Parathyroid adenoma (tissue), 2 donors: ENCODE measurements around the gene ADAMTS7.
"Not testable (repeated sequence)": the region's sequence is repeated elsewhere in the genome, so short reads cannot be mapped to it uniquely, and the experiment has no call there.

Source experiments
- H2AFZ ChIP-seq: fragments of 300-600 bp; sonication (generic); one replicate; pipeline ENCODE4 v1.7.0; 2017; ENCODE audit warnings: antibody characterized with exemption, mild to moderate bottlenecking
- H3K27ac ChIP-seq: fragments of 300-600 bp; sonication (generic); one replicate; pipeline ENCODE4 v1.7.0; 2017
- H3K27me3 ChIP-seq: fragments of 300-600 bp; sonication (generic); one replicate; pipeline ENCODE4 v1.7.0; 2017; ENCODE audit warnings: low read length; ENCODE audit not compliant: control insufficient read depth, insufficient read depth
- H3K36me3 ChIP-seq: fragments of 300-600 bp; sonication (generic); one replicate; pipeline ENCODE4 v1.7.0; 2017; ENCODE audit warnings: low read length; ENCODE audit not compliant: control insufficient read depth, insufficient read depth
- H3K4me1 ChIP-seq: fragments of 300-600 bp; sonication (generic); one replicate; pipeline ENCODE4 v1.7.0; 2017; ENCODE audit warnings: control low read depth
- H3K4me2 ChIP-seq: fragments of 300-600 bp; sonication (generic); one replicate; pipeline ENCODE4 v1.7.0; 2017; ENCODE audit warnings: low read length
- H3K4me3 ChIP-seq: fragments of 300-600 bp; sonication (generic); one replicate; pipeline ENCODE4 v1.7.0; 2017; ENCODE audit warnings: low read depth, low read length
- H3K79me2 ChIP-seq: fragments of 300-600 bp; sonication (generic); one replicate; pipeline ENCODE4 v1.7.0; 2017; ENCODE audit warnings: control low read depth
- H3K9ac ChIP-seq: fragments of 300-600 bp; sonication (generic); one replicate; pipeline ENCODE4 v1.7.0; 2017; ENCODE audit warnings: mild to moderate bottlenecking
- H3K9me3 ChIP-seq: fragments of 300-600 bp; sonication (generic); one replicate; pipeline ENCODE4 v1.7.0; 2017; ENCODE audit warnings: low read length; ENCODE audit not compliant: control insufficient read depth
- CTCF ChIP-seq: fragments of 300-600 bp; sonication (generic); IDR thresholded peaks from one replicate; pipeline ENCODE4 v1.7.0; 2017; ENCODE audit warnings: antibody characterized with exemption, mild to moderate bottlenecking
- donor health status: primary hyperparathyroidism.

Gene ADAMTS7

GRCh38 chr15:78752492-78753358, 58.5 kb downstream of the ADAMTS7 start:
- TF ChIP-seq CTCF = no peak
- H3K4me3 ChIP-seq = no peak overlapping the region
- H3K27ac ChIP-seq = no peak overlapping the region
- H2AFZ ChIP-seq = no peak overlapping the region
- H3K27me3 ChIP-seq = no peaks in the 10 kb centered on the region
- no peak overlapping the region for H3K4me2 ChIP-seq
- H3K79me2 ChIP-seq = no peaks in the 10 kb centered on the region
- H3K36me3 ChIP-seq = no peaks in the 10 kb centered on the region
- no peaks in the 10 kb centered on the region for H3K9me3 ChIP-seq
- no peak overlapping the region for H3K9ac ChIP-seq
- no peaks in the 10 kb centered on the region for H3K4me1 ChIP-seq

- no peaks in the 10 kb centered on the region for H3K36me3 ChIP-seq
Observed at GRCh38 chr15:78751602-78751979, 59.7 kb downstream of the ADAMTS7 start.

GRCh38 chr15:78750974-78751601, 60.2 kb downstream of the ADAMTS7 start:
- not testable (repeated sequence) for H3K27ac ChIP-seq, H3K4me3 ChIP-seq, H3K36me3 ChIP-seq, H3K27me3 ChIP-seq, H2AFZ ChIP-seq, H3K4me2 ChIP-seq, H3K9me3 ChIP-seq, H3K79me2 ChIP-seq, H3K4me1 ChIP-seq, H3K9ac ChIP-seq
- TF ChIP-seq CTCF = peak; percentile 19

More at GRCh38 chr15:78751602-78751979, 59.7 kb downstream of the ADAMTS7 start:
- Histone ChIP-seq H3K4me1 (no peaks in the 10 kb centered on the region), H3K27me3 (no peaks in the 10 kb centered on the region), H3K79me2 (no peaks in the 10 kb centered on the region), H2AFZ (no peak overlapping the region), H3K9ac (no peak overlapping the region), H3K4me2 (no peak overlapping the region), H3K27ac (no peak overlapping the region), H3K9me3 (no peaks in the 10 kb centered on the region), H3K4me3 (no peak overlapping the region)
- TF ChIP-seq CTCF = no peak

- no peak overlapping the region for H3K27ac ChIP-seq
- no peak overlapping the region for H2AFZ ChIP-seq
- TF ChIP-seq CTCF = no peak
- no peak overlapping the region for H3K4me2 ChIP-seq
- H3K27me3 ChIP-seq = no peaks in the 10 kb centered on the region
- no peaks in the 10 kb centered on the region for H3K36me3 ChIP-seq
- H3K4me3 ChIP-seq = no peak overlapping the region
- H3K79me2 ChIP-seq = no peaks in the 10 kb centered on the region
- no peak overlapping the region for H3K9ac ChIP-seq
- no peaks in the 10 kb centered on the region for H3K9me3 ChIP-seq
- H3K4me1 ChIP-seq = no peaks in the 10 kb centered on the region
Observed at GRCh38 chr15:78750566-78750965, 60.7 kb downstream of the ADAMTS7 start.
